OCI-LY1 (cell line): Measurements from ENCODE around the gene PDE4D.

Experiments used
- H2AFZ ChIP-seq: fragments of 200-600 bp; sonication (generic), shearing (Covaris generic); 2 replicates; pipeline ENCODE4 v1.6.0; 2014; ENCODE audit warnings: antibody characterized with exemption, mild to moderate bottlenecking, low read length
- H3F3A ChIP-seq: fragments of 200-600 bp; sonication (generic), shearing (Covaris generic); 2 replicates; pipeline ENCODE4 v1.6.0; 2014; ENCODE audit warnings: mild to moderate bottlenecking, antibody characterized with exemption, low read length, moderate library complexity; ENCODE audit not compliant: insufficient read depth
- H3K27ac ChIP-seq: fragments of 200-600 bp; sonication (generic); 2 replicates; pipeline ENCODE4 v1.5.1; 2014; ENCODE audit warnings: low read length, mixed run types, mild to moderate bottlenecking, low read depth; ENCODE audit not compliant: poor library complexity, severe bottlenecking
- H3K27me3 ChIP-seq: fragments of 200-600 bp; sonication (generic); 2 replicates; pipeline ENCODE4 v1.6.0; 2014; ENCODE audit warnings: antibody characterized with exemption, mild to moderate bottlenecking, low read length, moderate library complexity; ENCODE audit not compliant: insufficient read depth
- H3K36me3 ChIP-seq: fragments of 200-600 bp; sonication (generic); 2 replicates; pipeline ENCODE4 v1.6.1; 2014; ENCODE audit warnings: mild to moderate bottlenecking, antibody characterized with exemption, low read length, moderate library complexity, mixed read lengths; ENCODE audit not compliant: insufficient read depth
- H3K4me1 ChIP-seq: fragments of 200-600 bp; sonication (generic); 2 replicates; pipeline ENCODE4 v1.5.1; 2014; ENCODE audit warnings: mild to moderate bottlenecking, low read length, moderate library complexity; ENCODE audit not compliant: insufficient read depth, severe bottlenecking
- H3K4me2 ChIP-seq: fragments of 200-600 bp; sonication (generic), shearing (Covaris generic); 2 replicates; pipeline ENCODE4 v1.6.1; 2014; ENCODE audit warnings: low read length
- H3K4me3 ChIP-seq: fragments of 200-600 bp; sonication (generic); 2 replicates; pipeline ENCODE4 v1.5.1; 2014; ENCODE audit warnings: low read length, low read depth, mild to moderate bottlenecking, mixed read lengths; ENCODE audit not compliant: poor library complexity, severe bottlenecking
- H3K79me2 ChIP-seq: fragments of 200-600 bp; shearing (Covaris generic); 2 replicates; pipeline ENCODE4 v1.6.1; 2016; ENCODE audit warnings: mixed run types, low read length, mixed read lengths; ENCODE audit not compliant: insufficient read depth
- H3K9ac ChIP-seq: fragments of 200-600 bp; sonication (generic), shearing (Covaris generic); 2 replicates; pipeline ENCODE4 v1.6.1; 2014; ENCODE audit warnings: mild to moderate bottlenecking, low read length, mixed read lengths
- H3K9me2 ChIP-seq: fragments of 200-600 bp; sonication (generic), shearing (Covaris generic); 2 replicates; pipeline ENCODE4 v1.6.1; 2014; ENCODE audit warnings: low read depth, mild to moderate bottlenecking, low read length, mixed read lengths
- H3K9me3 ChIP-seq: fragments of 200-600 bp; shearing (Covaris generic); 2 replicates; pipeline ENCODE4 v1.6.1; 2014; ENCODE audit warnings: low read length, mixed read lengths
- H4K20me1 ChIP-seq: fragments of 200-600 bp; sonication (generic), shearing (Covaris generic); 2 replicates; pipeline ENCODE4 v1.6.0; 2016; ENCODE audit warnings: mild to moderate bottlenecking, low read length; ENCODE audit not compliant: insufficient read depth
- EZH2 ChIP-seq: fragments of 200-600 bp; sonication (generic), shearing (Covaris generic); IDR thresholded peaks from 2 replicates; pipeline ENCODE4 v1.8.0; 2017; ENCODE audit warnings: borderline replicate concordance, mixed run types, mild to moderate bottlenecking, antibody characterized with exemption, low read length, moderate library complexity, mixed read lengths
- TF ChIP-seq, protein P1 (sequence below): fragments of 200-600 bp; sonication (generic), shearing (Covaris generic); IDR thresholded peaks from 2 replicates; pipeline ENCODE4 v1.5.1; 2017; ENCODE audit warnings: mild to moderate bottlenecking, antibody characterized with exemption, low read length, moderate library complexity, mixed read lengths

PDE4D gene

DNA sequence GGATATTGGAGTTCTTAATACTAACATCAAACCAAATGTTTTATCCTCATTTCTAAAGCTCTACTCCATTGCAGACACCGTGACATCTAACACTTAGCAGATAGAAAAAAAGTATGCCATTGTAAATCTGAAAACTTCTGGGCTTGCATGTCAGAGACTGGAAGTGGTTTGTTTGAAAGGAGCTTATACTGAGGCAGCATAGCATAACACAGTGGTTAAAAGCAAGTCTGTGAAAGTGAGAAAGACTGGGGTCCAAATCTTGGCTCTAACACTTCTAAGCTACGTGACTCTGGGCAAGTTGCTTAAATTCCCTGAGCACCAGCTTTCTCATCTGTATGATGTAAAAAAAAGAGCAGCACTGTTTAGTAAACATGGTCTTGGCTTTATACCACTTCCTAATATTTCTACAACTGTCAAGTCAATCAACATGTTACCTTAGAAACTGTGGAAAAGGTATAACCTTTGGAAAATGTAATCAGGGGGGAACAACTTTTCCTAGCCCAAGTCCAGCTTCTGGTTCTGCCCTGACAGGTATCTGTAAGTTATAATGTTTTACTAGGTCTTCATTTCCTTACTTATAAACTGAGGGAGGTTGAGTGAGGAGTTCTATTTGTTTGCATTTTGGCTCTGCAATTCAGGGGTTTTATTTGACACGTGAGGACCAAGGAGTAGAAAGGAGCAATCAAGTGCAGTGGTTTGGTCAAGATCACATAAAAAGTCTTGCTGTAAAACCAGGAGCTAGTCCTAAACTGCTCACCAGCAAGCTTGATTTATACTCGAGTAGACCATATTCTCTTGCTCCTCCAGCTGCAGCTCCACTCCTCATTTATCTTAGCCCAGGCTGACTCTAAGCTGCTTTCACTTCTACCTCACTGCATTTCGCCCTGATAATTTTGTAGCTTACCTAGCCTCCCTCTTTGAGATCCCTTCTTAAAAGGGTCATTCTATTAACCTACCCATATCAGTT, 769.6 kb downstream of the PDE4D start:
- Histone ChIP-seq H3K36me3 (no peaks in the 10 kb centered on the region), H3K9ac (no peak overlapping the region), H3K27ac (no peak overlapping the region), H3K9me2 (no peaks in the 10 kb centered on the region; the same call in 1 of the 2 replicates), H3K9me3 (no peaks in the 10 kb centered on the region), H3K4me3 (no peak overlapping the region), H3K4me2 (no peak overlapping the region), H2AFZ (no peak overlapping the region), H3K4me1 (peaks cover 6% of the 10 kb centered on the region), H3F3A (no peaks in the 10 kb centered on the region), H4K20me1 (no peaks in the 10 kb centered on the region), H3K27me3 (no peaks in the 10 kb centered on the region), H3K79me2 (no peaks in the 10 kb centered on the region)
- TF ChIP-seq EZH2, result no peak
- TF ChIP-seq, protein P1, sequence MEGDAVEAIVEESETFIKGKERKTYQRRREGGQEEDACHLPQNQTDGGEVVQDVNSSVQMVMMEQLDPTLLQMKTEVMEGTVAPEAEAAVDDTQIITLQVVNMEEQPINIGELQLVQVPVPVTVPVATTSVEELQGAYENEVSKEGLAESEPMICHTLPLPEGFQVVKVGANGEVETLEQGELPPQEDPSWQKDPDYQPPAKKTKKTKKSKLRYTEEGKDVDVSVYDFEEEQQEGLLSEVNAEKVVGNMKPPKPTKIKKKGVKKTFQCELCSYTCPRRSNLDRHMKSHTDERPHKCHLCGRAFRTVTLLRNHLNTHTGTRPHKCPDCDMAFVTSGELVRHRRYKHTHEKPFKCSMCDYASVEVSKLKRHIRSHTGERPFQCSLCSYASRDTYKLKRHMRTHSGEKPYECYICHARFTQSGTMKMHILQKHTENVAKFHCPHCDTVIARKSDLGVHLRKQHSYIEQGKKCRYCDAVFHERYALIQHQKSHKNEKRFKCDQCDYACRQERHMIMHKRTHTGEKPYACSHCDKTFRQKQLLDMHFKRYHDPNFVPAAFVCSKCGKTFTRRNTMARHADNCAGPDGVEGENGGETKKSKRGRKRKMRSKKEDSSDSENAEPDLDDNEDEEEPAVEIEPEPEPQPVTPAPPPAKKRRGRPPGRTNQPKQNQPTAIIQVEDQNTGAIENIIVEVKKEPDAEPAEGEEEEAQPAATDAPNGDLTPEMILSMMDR, result no peak

DNA sequence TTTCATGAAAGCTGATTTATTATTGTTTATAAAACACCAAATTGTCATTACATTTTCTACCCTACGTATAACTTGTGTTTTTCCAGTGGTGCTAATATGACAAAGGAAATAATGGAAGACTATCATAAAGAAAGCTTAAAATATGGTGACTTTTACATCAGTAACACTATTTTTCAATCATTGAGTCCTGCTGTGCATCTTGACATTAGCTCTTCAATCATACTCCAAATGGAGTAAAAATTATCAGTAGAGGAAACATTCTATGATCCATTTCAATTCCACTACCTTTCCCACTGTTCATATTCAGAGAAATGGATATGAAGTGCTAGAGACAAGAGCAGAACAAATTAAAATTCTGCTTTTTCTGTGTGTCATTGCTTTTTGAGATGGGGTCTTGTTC, 774.0 kb downstream of the PDE4D start:
- Histone ChIP-seq H3K4me3 (no peak overlapping the region), H3K36me3 (no peaks in the 10 kb centered on the region), H3K27ac (no peak overlapping the region), H3K4me1 (no peaks in the 10 kb centered on the region), H3K79me2 (no peaks in the 10 kb centered on the region), H2AFZ (no peak overlapping the region), H3K9me2 (no peaks in the 10 kb centered on the region; the same call in 1 of the 2 replicates), H3K9ac (no peak overlapping the region), H3K27me3 (no peaks in the 10 kb centered on the region), H3F3A (no peaks in the 10 kb centered on the region), H3K9me3 (no peaks in the 10 kb centered on the region), H4K20me1 (no peaks in the 10 kb centered on the region), H3K4me2 (no peak overlapping the region)
- no peak for TF ChIP-seq EZH2
- TF ChIP-seq, protein P1, result no peak

GRCh38 chr5:59117320-59117719, 776.2 kb downstream of the PDE4D start:
- H2AFZ ChIP-seq, result no peak overlapping the region
- no peaks in the 10 kb centered on the region for H3F3A ChIP-seq
- TF ChIP-seq, protein P1, result no peak
- no peak for TF ChIP-seq EZH2
- no peaks in the 10 kb centered on the region; the same call in 1 of the 2 replicates for H3K9me2 ChIP-seq
- no peaks in the 10 kb centered on the region for H3K27me3 ChIP-seq
- H3K9me3 ChIP-seq, result no peaks in the 10 kb centered on the region
- no peaks in the 10 kb centered on the region for H3K79me2 ChIP-seq
- no peaks in the 10 kb centered on the region for H3K36me3 ChIP-seq
- H3K27ac ChIP-seq, result no peak overlapping the region
- H4K20me1 ChIP-seq, result no peaks in the 10 kb centered on the region
- H3K4me2 ChIP-seq, result no peak overlapping the region
- H3K9ac ChIP-seq, result no peak overlapping the region
- H3K4me3 ChIP-seq, result no peak overlapping the region
- no peaks in the 10 kb centered on the region for H3K4me1 ChIP-seq
